Activated T-helper 2 cell treated with anti-CD3 and anti-CD28 coated beads, Interferon-gamma antibody, Interleukin-2, Interleukin-4, amounts not matched to agents 10 μg/mL and 5 μg/mL and 100 μg/mL, durations not matched to agents 14 hours and 24 hours and 36 hours (primary cell): ENCODE data around the gene NUDT22. TPM values are rescaled to one million over a fixed set of nuclear protein-coding genes. Genes with fewer than 3 reads are reported as not detected.
"Not testable (repeated sequence)": the region's sequence is repeated elsewhere in the genome, so short reads cannot be mapped to it uniquely, and the experiment has no call there.

Experiments used
- DNase-seq: peaks from one replicate; pipeline ENCODE4 v3.0.0; 2021; ENCODE audit warnings: low spot score
- H3K27ac Mint-ChIP-seq: one replicate; pipeline ENCODE4 v1.8.0; 2021; ENCODE audit warnings: mixed read lengths
- H3K27me3 Mint-ChIP-seq: one replicate; pipeline ENCODE4 v1.8.0; 2021; ENCODE audit warnings: low read depth, mixed read lengths
- H3K36me3 Mint-ChIP-seq: one replicate; pipeline ENCODE4 v1.8.0; 2021; ENCODE audit warnings: low read depth, mixed read lengths
- H3K4me1 Mint-ChIP-seq: one replicate; pipeline ENCODE4 v1.8.0; 2021; ENCODE audit warnings: low read depth, mixed read lengths
- H3K4me3 Mint-ChIP-seq: one replicate; pipeline ENCODE4 v1.8.0; 2021; ENCODE audit warnings: low read depth, mild to moderate bottlenecking, moderate library complexity, mixed read lengths
- H3K9me3 Mint-ChIP-seq: one replicate; pipeline ENCODE4 v1.8.0; 2021; ENCODE audit warnings: mixed read lengths
- intact Hi-C: fragments of 100-400 bp; cut with micrococcal nuclease; formaldehyde crosslinking; loops from one replicate; pipeline ENCODE4 v1.15.1; 2023
- total RNA-seq: library from RNA; stranded (reverse); gene quantifications from 2 replicates; pipeline ENCODE4 v1.2.3, GENCODE V29; 2022

NUDT22 gene
- total RNA-seq, 1 donor from 2014 or later: 77.0 TPM

- peak overlapping the region; percentile 17 for H3K27ac Mint-ChIP-seq
- intact Hi-C loops: no loop called here
These were observed 17.3 kb downstream of the NUDT22 start for GRCh38 chr11:64243236-64243854.

DNA sequence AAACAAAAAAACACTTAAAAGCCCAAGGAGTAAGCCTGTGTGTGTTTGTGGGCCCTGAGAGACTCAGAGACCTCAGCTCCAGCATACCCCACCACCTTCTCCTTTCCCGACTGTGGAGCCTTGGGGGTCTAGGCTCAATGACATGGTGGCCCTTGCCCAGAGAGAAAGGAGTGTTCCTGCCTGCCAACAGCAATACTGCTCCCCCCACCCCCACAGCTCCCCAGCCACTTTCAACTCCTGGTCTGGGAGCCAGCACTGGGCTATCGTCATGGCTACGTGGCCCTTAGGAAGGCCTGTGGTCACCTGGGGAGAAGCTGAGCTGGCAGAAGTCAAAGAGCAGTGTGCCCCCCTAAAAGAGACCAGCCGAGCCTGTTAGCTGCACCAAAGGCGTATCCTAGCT lies 18.0 kb downstream of the NUDT22 start:
- no peak for DNase-seq
- H3K9me3 Mint-ChIP-seq: no peaks in the 10 kb centered on the region
- intact Hi-C loops: no loop called here
- H3K4me1 Mint-ChIP-seq: peaks cover 28% of the 10 kb centered on the region
- H3K4me3 Mint-ChIP-seq: peak overlapping the region; percentile 56
- no peaks in the 10 kb centered on the region for H3K27me3 Mint-ChIP-seq
- peak overlapping the region; percentile 17 for H3K27ac Mint-ChIP-seq
- H3K36me3 Mint-ChIP-seq: peaks cover 27% of the 10 kb centered on the region

More at GRCh38 chr11:64243236-64243854, 17.3 kb downstream of the NUDT22 start:
- Mint-ChIP-seq H3K4me3 (peak overlapping the region; percentile 56), H3K36me3 (peaks cover 33% of the 10 kb centered on the region), H3K27me3 (no peaks in the 10 kb centered on the region), H3K4me1 (peaks cover 28% of the 10 kb centered on the region), H3K9me3 (no peaks in the 10 kb centered on the region)
- DNase-seq: no peak

DNA sequence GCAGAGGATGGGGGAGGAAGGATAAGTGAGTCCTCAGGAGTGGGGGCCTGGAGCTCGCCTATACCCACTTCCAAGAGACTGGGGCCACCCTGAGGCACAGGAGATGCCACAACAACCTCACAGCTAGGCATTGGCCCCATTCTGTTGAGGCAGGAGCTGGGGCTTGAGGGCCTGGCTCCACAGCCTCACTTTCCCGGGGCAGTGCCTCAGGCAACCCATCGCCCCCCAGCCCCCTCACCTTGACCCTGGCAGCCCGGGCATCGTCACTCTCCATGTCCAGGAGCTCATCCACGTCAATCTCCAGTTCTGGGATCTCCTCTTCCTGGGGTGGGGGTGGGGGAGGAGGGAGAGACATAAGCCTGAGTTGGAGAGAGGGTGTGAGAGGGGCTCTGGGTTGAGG lies 18.9 kb downstream of the NUDT22 start:
- Mint-ChIP-seq H3K4me1 (peaks cover 26% of the 10 kb centered on the region), H3K4me3 (peak overlapping the region; percentile 91), H3K36me3 (peaks cover 27% of the 10 kb centered on the region), H3K27me3 (no peaks in the 10 kb centered on the region), H3K27ac (no peak overlapping the region), H3K9me3 (no peaks in the 10 kb centered on the region)
- intact Hi-C loops: no loop called here
- DNase-seq: no peak

DNA sequence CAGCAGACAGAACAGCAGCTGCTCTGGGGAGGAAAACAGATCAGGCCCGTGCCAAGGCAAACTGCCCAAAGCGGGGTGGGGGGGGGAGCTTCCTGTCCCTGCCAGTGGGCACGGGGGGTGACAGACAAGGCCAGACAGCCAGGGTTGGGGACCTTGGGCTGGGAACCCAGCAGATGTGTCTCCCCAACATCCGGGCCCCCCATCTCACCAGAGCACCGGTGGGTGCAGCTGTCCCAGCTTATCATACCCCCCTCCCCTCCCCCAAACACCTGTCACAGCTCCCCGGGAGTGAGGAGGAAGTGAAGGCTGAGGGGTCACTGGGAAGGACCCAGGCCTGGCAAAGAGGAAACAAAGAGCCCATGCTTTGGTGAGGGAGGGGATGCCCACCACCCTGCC lies 19.3 kb downstream of the NUDT22 start:
- H3K9me3 Mint-ChIP-seq: no peaks in the 10 kb centered on the region
- no peak for DNase-seq
- peaks cover 25% of the 10 kb centered on the region for H3K4me1 Mint-ChIP-seq
- H3K27me3 Mint-ChIP-seq: no peaks in the 10 kb centered on the region
- H3K27ac Mint-ChIP-seq: peak overlapping the region; percentile 88
- intact Hi-C loops: no loop called here
- H3K4me3 Mint-ChIP-seq: peak overlapping the region; percentile 91
- peaks cover 24% of the 10 kb centered on the region for H3K36me3 Mint-ChIP-seq

GRCh38 chr11:64245797-64246620 lies 19.9 kb downstream of the NUDT22 start:
- Mint-ChIP-seq H3K9me3 (no peaks in the 10 kb centered on the region), H3K36me3 (peaks cover 21% of the 10 kb centered on the region), H3K4me1 (peaks cover 25% of the 10 kb centered on the region), H3K27me3 (no peaks in the 10 kb centered on the region), H3K4me3 (peak overlapping the region; percentile 91), H3K27ac (peak overlapping the region; percentile 88)
- peak; percentile 33 for DNase-seq
- intact Hi-C loops: loop anchor here (1.0 kb wide), 1 partner anchor 62 kb away; no protein-coding TSS in a partner anchor

GRCh38 chr11:64246621-64246870 lies 20.5 kb downstream of the NUDT22 start:
- intact Hi-C loops: loop anchor here (1.0 kb wide), 1 partner anchor 62 kb away; no protein-coding TSS in a partner anchor
- not testable (repeated sequence) for H3K27me3 Mint-ChIP-seq, H3K9me3 Mint-ChIP-seq, DNase-seq
- peak overlapping the region; percentile 70 for H3K27ac Mint-ChIP-seq
- peaks cover 19% of the 10 kb centered on the region for H3K36me3 Mint-ChIP-seq
- H3K4me3 Mint-ChIP-seq: peak overlapping the region; percentile 81
- H3K4me1 Mint-ChIP-seq: peaks cover 25% of the 10 kb centered on the region

GRCh38 chr11:64246871-64247728 lies 21.0 kb downstream of the NUDT22 start, which contains the start of gene PPP1R14B:
Gene PPP1R14B, minus strand, starts transcription at chr11:64246943. Its CDS starts 270 bp downstream, at chr11:64246673.
- peak; percentile 78 for DNase-seq
- H3K4me3 Mint-ChIP-seq: peak within 1 kb of the TSS; percentile 91
- H3K27ac Mint-ChIP-seq: peak within 1 kb of the TSS; percentile 88
- intact Hi-C loops: loop anchor here (1.0 kb wide), 1 partner anchor 63 kb away; no protein-coding TSS in a partner anchor
- H3K27me3 Mint-ChIP-seq: no peaks in the 10 kb centered on the region
- H3K4me1 Mint-ChIP-seq: peaks cover 28% of the 10 kb centered on the region
- H3K36me3 Mint-ChIP-seq: peaks cover 18% of the 10 kb centered on the region
- no peaks in the 10 kb centered on the region for H3K9me3 Mint-ChIP-seq

DNA sequence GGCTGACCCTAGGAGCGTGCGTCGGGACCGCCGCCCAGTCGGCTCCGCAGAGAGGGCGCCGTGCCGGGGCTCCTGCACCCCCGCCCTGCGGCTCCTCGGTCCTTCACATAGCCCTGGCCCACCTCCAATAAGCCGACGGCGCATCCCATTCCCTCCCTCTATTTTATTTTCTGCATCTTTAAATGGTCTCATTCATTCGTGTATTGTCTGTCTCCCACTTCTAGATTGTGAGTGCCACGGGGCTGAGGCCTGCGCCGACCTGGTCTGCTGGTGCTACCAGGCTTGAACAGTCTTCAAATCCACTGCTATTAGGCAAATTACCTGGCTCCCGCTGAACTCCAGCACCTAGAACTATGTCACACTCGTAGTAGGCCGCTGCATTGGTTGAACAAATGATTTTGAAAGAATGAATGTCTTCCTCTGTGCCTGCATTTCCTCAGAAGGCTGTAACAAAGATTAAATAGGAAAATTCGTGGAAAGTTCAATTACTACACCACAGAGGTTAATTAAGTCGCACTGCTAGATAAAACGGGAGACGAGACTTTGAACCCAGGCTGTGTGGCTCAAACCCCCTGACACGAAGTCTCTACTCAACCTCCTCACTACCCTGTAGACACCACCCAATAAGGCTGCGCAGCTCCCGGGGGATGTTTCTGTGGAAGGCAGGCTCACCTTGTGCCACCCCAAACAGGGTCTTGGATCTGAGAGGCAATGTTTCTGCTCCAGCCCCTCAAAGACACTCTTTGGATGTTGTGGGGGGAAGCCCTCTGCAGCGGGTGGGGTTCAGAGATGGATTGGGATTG lies 21.9 kb downstream of the NUDT22 start:
- peak overlapping the region; percentile 70 for H3K27ac Mint-ChIP-seq
- peaks cover 27% of the 10 kb centered on the region for H3K4me1 Mint-ChIP-seq
- peak overlapping the region; percentile 70 for H3K4me3 Mint-ChIP-seq
- H3K36me3 Mint-ChIP-seq: peaks cover 18% of the 10 kb centered on the region
- no peak for DNase-seq
- intact Hi-C loops: no loop called here
- H3K27me3 Mint-ChIP-seq: no peaks in the 10 kb centered on the region
- no peaks in the 10 kb centered on the region for H3K9me3 Mint-ChIP-seq

DNA sequence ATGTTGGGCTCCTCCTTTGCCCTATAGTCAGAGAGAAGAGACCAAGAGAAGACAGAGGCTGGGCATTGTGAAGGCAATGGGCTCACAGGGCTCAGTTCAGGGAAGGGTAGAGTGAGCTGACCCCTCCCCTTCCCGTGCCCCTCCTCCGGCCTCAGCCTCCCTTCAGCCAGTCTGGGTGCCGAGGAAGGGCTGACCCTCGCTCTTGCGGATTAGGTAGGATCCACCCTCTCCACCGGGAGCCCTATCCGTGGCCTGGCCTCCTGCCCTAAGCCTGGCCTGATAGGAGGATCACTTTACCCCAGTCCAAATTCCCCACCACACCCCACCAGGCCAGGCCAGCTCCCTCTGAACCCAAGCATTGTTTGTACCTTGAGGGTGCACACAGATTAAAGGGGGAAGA lies 22.5 kb downstream of the NUDT22 start:
- intact Hi-C loops: no loop called here
- Mint-ChIP-seq H3K27me3 (no peaks in the 10 kb centered on the region), H3K36me3 (peaks cover 11% of the 10 kb centered on the region), H3K9me3 (no peaks in the 10 kb centered on the region), H3K4me3 (no peak overlapping the region), H3K27ac (no peak overlapping the region), H3K4me1 (peaks cover 24% of the 10 kb centered on the region)
- DNase-seq: no peak

GRCh38 chr11:64249038-64249437 lies 23.0 kb downstream of the NUDT22 start:
- Mint-ChIP-seq H3K9me3 (no peaks in the 10 kb centered on the region), H3K27ac (no peak overlapping the region), H3K27me3 (no peaks in the 10 kb centered on the region), H3K36me3 (peaks cover 7% of the 10 kb centered on the region), H3K4me3 (no peak overlapping the region), H3K4me1 (peaks cover 23% of the 10 kb centered on the region)
- intact Hi-C loops: no loop called here
- no peak for DNase-seq

- Mint-ChIP-seq H3K36me3 (peaks cover 4% of the 10 kb centered on the region), H3K4me1 (peaks cover 23% of the 10 kb centered on the region), H3K27me3 (no peaks in the 10 kb centered on the region), H3K4me3 (peak overlapping the region; percentile 54), H3K9me3 (no peaks in the 10 kb centered on the region), H3K27ac (peak overlapping the region; percentile 35)
- no peak for DNase-seq
- intact Hi-C loops: loop anchor here (2.0 kb wide), 1 partner anchor 55 kb away; the partner anchor contains the start of gene ESRRA
These were observed 23.7 kb downstream of the NUDT22 start for GRCh38 chr11:64249563-64250414.
